Epithelial cell of esophagus (primary cell): ENCODE measurements around the gene CEACAM20.
"Not testable (repeated sequence)": the region's sequence is repeated elsewhere in the genome, so short reads cannot be mapped to it uniquely, and the experiment has no call there.

Experiments
- DNase-seq: peaks from one replicate; pipeline ENCODE4 v3.0.0; 2010; ENCODE audit warnings: low read depth
- H3K4me3 ChIP-seq: 2 replicates; pipeline ENCODE4 v1.5.1; 2011; ENCODE audit warnings: mild to moderate bottlenecking, low read length, control low read depth
- TF ChIP-seq, protein P1 (sequence below): IDR thresholded peaks from 2 replicates; pipeline ENCODE4 v1.5.1; 2011; ENCODE audit warnings: low read depth, mild to moderate bottlenecking, low read length, control low read depth, inconsistent platforms; ENCODE audit not compliant: insufficient read depth; ENCODE audit errors: missing control alignments

The CEACAM20 gene

DNA sequence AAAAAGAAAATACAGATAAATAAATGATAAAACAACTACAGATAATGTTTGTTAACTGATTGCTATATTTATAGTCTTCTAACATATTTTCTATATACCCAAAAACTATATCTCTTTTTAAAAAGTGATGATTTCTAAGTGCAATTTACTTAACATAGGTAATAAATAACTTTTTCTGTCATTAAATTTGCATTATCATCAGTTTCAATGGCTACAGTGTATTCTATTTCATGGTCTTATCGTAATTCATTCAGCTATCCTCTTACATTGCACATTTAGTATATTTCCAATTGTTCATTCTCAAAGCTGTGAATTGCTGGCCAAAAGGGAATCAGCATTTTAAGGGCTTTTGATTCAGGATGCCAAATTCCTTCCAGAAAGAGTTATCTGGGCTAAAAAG lies 32.8 kb downstream of the CEACAM20 start:
- no peak for DNase-seq
- no peak overlapping the region for H3K4me3 ChIP-seq
- TF ChIP-seq, protein P1, sequence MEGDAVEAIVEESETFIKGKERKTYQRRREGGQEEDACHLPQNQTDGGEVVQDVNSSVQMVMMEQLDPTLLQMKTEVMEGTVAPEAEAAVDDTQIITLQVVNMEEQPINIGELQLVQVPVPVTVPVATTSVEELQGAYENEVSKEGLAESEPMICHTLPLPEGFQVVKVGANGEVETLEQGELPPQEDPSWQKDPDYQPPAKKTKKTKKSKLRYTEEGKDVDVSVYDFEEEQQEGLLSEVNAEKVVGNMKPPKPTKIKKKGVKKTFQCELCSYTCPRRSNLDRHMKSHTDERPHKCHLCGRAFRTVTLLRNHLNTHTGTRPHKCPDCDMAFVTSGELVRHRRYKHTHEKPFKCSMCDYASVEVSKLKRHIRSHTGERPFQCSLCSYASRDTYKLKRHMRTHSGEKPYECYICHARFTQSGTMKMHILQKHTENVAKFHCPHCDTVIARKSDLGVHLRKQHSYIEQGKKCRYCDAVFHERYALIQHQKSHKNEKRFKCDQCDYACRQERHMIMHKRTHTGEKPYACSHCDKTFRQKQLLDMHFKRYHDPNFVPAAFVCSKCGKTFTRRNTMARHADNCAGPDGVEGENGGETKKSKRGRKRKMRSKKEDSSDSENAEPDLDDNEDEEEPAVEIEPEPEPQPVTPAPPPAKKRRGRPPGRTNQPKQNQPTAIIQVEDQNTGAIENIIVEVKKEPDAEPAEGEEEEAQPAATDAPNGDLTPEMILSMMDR = no peak

- DNase-seq = peak; percentile 12
- no peak overlapping the region for H3K4me3 ChIP-seq
- TF ChIP-seq, protein P1 = no peak
These were observed 52.7 kb downstream of the CEACAM20 start for GRCh38 chr19:44476559-44477408.

GRCh38 chr19:44468730-44469129 lies 60.7 kb downstream of the CEACAM20 start:
- H3K4me3 ChIP-seq = not testable (repeated sequence)

GRCh38 chr19:44462600-44463286 lies 66.7 kb downstream of the CEACAM20 start:
- H3K4me3 ChIP-seq, DNase-seq: not testable (repeated sequence)

More at GRCh38 chr19:44468730-44469129, 60.7 kb downstream of the CEACAM20 start:
- not testable (repeated sequence) for DNase-seq
